Stimulated activated CD4-positive, alpha-beta T cell treated with anti-CD3 and anti-CD28 coated beads, TNF-alpha, amount 100 ng/mL, for 1 hour (primary cell): ENCODE measurements around the gene PLAAT5.
A peak's percentile ranks its signal among the peaks of the same experiment; 100 is the strongest.
"Not testable (repeated sequence)": the region's sequence is repeated elsewhere in the genome, so short reads cannot be mapped to it uniquely, and the experiment has no call there.

Experiments
- DNase-seq, 3 donors: peaks; one replicate each; pipeline ENCODE4 v3.0.0-alpha.2; 2020; ENCODE audit warnings: low read depth in 3 of 3, low spot score in 1 of 3

Gene PLAAT5

DNA sequence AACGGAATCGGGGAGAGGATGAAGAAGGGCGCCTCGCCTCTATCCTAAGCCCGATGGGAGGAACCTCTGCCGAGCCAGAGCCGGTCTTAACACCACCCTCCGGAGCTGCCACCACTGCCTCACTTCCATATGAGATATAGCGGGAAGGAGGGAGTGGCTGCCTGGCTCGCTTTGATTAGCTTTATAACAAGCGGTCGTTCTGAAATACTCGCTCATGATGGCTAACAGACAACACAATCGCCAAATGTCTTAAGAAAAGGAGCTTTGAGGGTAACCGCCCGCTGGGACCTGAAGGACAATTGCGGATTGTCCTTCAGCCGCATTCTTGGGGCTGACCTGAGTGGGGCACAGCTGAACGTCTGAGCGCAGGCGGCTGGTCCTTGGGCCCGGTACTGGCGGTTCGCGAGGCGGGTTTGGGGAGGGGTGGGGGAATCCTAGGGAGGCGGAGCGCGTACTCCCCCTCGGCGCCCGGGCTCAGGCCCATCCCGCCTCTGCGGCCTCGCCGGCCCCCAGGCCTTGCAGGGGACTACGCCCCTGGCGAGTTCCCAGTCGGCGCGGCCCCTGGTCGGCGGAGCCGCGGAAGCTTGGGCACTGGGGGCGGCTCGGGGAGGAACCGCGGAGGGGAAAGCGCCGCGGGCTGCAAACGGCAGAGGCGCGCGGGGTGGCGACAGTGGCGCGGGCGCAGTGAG is at the start of gene PLAAT5:
Gene PLAAT5, minus strand, starts transcription at position 617 of the 689 bp plus-strand sequence. Its CDS starts 133 bp downstream, at position 484.
- DNase-seq, result no peak

DNA sequence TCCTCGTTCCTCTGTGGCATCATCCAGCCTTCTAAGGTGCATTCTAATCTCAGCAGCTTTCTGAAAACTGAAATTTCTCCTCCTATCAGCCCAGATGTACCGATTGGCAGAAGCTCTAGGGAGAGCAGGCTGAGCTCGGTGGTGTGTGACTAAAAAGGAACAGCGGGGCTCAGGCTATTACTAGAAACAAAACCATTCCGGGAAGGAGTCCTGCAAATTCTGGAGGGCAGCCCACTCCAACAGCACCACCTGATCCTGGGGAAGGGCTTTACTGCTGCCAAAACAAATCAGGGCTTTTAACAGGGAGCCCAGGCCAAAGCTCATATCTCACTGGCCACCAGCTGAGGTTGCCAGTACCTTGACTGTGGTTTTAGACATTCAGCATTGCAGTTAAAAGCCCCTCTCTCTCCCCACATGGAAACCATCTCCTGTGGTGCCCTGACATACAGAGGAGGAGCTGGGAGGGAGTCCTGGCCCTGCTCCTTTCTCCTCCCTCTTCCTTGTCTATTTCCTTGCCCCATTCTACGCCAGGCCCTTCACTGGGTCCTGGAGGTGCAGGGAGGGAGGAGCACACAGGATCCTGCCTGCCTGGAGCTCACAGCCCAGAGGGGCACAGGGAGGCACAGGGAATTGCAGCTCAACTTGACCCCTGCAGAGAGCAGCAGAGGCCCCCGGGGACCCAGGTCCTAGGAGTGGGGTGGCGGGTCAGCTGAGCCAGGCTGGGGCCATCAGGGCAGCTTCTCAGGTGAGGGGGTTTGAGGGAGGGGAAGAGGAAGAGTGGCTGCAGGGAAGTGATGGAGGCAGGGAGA is 46.5 kb upstream of the PLAAT5 start:
- no peak for DNase-seq

GRCh38 chr11:63536669-63537292 is 45.8 kb upstream of the PLAAT5 start, which contains the start of gene PLAAT4:
Gene PLAAT4, plus strand, starts transcription at chr11:63536808. Its CDS starts 61 bp downstream, at chr11:63536869.
- no peak for DNase-seq

DNA sequence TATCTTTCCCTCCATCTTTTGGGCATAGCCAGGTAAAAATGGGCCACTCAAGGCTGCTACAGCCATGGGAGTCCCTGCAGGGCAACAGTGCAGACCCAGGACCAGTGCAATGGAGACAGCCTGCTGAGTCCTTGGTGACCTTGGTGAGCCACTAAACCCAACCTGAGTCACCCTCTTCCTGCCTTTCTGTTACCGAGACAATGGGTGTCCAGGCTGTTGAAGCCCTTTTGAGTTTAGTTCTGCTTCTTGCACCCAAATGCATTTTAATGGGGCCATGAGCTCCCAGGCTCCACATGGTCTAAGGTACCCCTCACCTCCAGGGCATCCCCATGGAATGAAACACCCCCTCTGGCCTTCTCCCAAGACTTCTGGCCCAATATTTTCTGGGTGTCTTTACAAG is 44.8 kb upstream of the PLAAT5 start:
- no peak for DNase-seq

GRCh38 chr11:63534895-63535461 is 44.0 kb upstream of the PLAAT5 start:
- no peak for DNase-seq

DNA sequence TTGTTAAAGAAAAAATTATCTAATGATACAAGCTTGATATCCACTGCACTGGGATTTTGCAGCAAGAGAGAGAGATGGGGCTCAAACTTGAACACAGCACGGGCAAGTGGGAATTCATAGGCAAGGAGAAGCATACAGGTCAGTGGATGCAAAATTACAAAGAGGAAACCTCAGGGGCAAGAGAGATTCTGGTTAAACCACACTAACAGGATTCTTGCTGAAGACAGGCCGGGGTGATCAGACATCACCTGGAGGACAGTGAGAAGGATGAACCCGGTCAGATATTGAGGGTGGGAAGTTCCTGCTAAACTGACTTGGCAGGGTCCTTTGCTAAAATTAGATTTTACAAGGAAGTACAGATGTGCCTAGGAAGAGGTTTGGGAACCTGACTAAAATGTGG is 43.1 kb upstream of the PLAAT5 start:
- DNase-seq, result no peak

DNA sequence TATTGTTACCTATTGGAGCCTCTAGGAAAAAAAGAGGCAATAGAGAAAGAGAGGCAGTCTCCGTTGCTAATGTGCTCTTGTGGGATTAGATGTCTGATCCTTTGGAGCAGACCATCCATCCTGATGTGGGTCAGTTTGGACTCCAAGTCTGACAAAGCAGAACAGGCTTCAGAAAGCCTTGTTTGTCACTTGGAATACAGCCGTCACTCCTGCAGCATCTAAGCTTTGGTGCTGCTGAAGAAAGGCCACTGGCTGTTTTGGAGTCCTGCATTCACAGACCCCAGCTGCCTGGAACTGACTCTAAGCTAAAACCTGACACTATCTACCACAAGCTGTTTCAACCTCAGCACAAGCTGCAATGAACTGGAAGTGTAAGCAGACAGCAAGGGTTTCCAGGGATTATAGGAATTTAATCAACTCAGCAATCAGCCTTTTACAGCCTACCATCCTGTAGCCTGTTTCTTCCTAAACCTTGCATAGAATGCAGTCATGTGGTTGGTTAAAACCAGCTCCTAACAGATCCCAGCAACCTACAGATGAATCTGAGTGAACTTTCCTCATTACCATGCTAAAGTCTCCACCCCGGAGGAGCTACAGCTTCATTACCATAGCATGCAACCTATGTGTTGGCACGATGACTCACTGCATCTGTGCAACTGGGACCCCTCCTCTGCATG is 42.0 kb upstream of the PLAAT5 start:
- DNase-seq, result no peak

DNA sequence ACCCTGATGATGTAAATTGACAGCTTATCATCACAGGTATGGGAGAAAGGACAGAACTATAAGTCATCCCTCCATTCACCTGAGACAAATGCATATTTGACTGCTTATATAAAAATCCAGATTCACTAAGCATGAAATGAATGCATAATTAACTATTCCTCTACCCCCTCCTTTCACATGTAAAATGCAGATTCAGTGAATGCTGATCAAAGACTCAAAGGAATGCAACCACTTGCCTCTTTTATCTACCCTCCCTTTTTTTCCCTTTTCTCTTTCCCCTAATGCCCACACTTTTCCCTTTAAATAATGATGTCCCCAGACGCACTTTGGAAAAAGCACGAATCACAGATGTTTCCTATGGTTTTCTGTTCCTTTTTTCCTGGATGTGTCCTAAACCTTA is 41.1 kb upstream of the PLAAT5 start:
- no peak for DNase-seq

- DNase-seq, result peak in 1 of 3 donors; percentile 29
Measured at GRCh38 chr11:63531074-63531792, 40.3 kb upstream of the PLAAT5 start.

DNA sequence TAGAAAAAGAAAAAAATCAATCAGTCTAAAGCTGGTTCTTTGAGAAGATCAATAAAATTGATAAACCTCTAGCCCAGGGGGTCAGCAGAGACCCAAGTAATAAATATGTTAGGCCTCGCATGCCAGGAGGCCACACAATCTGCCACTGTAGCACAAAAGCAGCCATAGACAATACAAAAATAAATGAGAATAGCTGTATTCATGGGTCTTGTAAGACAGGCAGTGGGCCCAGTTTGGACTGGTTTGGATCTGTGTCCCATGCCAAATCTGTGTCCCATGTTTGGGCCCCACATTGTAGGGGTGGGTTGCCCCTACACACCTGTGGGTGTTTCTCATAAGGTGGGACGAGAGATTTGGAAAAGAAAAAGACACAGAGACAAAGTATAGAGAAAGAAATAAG is 39.1 kb upstream of the PLAAT5 start:
- DNase-seq, result no peak

DNA sequence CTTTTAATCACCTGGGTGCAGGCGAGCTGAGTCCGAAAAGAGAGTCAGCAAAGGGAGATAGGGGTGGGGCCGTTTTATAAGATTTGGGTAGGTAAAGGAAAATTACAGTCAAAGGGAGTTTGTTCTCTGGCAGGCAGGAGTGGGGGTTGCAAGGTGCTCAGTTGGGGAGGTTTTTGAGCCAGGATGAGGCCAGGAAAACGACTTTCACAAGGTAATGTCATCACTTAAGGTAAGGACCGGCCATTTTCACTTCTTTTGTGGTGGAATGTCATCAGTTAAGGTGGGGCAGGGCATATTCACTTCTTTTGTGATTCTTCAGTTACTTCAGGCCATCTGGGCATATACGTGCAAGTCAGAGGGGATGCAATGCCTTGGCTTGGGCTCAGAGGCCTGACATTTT is 38.4 kb upstream of the PLAAT5 start:
- not testable (repeated sequence) for DNase-seq

- DNase-seq, result not testable (repeated sequence)
Measured at GRCh38 chr11:63528729-63529278, 37.8 kb upstream of the PLAAT5 start.

DNA sequence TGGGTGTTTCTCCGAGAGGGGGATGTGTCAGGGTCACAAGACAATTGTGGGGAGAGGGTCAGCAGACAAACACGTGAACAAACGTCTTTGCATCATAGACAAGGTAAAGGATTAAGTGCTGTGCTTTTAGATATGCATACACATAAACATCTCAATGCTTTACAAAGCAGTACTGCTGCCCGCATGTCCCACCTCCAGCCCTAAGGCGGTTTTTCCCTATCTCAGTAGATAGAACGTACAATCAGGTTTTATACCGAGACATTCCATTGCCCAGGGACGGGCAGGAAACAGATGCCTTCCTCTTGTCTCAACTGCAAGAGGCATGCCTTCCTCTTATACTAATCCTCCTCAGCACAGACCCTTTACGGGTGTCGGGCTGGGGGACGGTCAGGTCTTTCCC is 37.2 kb upstream of the PLAAT5 start:
- DNase-seq, result not testable (repeated sequence)

DNA sequence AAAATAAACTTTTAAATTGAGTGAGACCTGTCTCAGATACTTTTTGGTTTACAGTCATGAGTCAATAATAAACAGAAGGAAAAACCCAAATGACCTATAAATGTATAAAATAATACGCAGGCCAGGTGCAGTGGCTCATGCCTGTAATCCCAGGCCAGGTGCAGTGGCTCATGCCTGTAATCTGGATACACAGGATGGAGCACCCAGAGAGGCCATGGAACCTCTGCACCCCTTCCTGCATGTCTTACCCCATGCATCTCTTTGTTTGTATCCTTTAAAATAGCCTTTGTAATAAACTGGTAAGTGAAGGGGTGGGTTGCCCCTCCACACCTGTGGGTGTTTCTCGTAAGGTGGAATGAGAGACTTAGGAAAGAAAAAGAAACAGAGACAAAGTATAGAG is 36.7 kb upstream of the PLAAT5 start:
- DNase-seq, result no peak

- no peak for DNase-seq
Measured at GRCh38 chr11:63523151-63523550, 32.2 kb upstream of the PLAAT5 start.

DNA sequence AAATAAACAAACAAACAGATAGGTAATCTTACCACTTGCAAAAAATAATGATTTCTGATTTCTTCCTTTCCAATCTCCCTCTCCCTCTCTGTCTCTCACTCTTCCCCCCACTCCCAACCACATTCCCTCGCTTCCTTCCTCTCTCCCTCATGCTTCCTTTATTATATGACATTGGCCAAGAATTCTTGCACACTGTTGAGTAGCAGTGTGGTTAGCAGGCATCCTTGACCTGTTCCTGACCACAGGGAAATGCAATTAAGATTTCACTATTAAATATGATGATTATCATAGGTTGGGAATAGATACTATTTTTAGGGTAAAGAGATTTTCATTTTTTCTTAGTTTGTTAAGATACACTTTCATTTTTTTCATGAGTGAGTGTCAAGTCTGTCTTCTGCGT is 30.9 kb upstream of the PLAAT5 start:
- no peak for DNase-seq

DNA sequence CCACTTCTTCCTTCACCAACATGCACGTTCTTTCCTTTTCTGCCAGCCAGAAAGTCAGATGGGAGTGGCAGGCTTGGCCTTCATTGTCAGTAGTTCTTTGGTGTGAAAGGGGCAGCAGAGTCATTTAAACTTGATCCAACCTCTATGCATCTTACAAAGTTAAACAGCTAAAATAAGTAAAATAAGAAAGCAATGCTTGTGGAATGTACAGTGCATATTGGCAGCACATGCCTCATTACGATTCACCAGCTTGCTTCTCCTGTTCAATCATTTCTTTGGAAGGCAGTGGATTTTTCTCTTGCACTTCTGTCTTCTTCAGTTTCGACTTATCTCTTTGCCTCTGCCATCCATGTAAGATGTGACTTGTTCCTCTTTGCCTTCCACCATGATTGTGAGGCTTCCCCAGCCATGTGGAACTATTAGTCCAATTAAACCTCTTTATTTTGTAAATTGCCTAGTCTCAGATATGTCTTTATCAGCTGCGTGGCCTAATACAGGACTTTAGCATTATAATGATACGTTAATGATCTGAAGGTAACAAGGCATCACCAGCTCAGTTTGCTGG is 29.7 kb upstream of the PLAAT5 start:
- DNase-seq, result no peak

DNA sequence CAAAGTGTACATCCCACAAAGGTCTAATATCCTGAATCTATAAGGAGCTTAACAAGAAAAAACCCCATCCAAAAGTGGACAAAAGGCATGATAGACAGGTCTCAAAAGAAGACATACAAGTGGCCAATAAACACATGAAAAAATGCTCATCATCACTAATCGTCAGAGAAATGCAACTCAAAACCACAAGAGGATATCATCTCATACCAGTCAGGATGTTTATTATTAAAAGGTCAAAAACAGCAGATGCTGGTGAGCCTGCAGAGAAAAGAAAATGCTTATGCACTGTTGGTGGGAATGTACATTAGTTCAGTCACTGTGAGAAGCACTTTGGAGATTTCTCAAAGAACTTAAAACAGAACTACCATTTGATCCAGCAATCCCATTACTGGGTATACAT is 27.6 kb upstream of the PLAAT5 start:
- no peak for DNase-seq

DNA sequence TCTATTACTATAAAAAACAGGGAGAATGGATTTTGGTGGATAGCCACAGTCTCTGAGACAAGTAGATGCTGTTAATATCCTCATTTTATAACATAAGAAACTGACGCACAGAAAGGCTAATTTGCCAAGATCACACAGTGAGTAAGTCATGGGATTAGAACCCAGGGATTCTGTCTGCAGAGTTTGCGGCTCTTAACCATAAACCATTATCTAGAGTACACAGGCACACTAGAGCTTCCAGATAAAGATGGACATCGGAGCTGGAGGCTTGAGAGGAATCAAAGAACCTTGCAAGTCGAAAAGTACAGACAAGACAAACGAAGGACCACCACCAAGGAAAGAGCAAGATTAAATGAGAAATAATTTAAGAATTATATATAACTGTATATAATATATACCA is 26.2 kb upstream of the PLAAT5 start:
- DNase-seq, result no peak

DNA sequence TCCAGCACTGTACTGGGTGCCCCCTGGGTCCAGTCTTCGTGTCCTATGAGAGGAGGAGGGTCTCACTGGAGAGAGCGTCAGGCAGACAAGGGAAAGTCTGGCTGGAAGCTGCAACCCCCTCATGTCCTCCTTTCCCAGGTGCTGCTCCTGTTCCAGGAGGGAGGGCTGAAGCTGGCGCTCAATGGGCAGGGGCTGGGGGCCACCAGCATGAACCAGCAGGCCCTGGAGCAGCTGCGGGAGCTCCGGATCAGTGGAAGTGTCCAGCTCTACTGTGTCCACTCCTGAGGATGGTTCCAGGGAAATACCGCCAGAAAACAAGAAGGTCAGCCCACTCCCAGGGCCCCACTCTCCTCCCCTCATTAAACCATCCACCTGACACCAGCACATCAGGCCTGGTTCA is 25.1 kb upstream of the PLAAT5 start:
- no peak for DNase-seq
